Tibial nerve (tissue), 3 donors: Measurements from ENCODE around the gene AVEN.

Source experiments
- POLR2A ChIP-seq, 2 donors: fragments of 450-650 bp; IDR thresholded peaks; one replicate each; pipeline ENCODE4 v1.6.1; 2017; ENCODE audit warnings: antibody characterized with exemption in 2 of 2, mild to moderate bottlenecking in 2 of 2, moderate library complexity in 2 of 2
- TF ChIP-seq, protein P1 (sequence below), 5 experiments: fragments of 200-600 bp in 3 of 5; fragments of 450-650 bp in 2 of 5; sonication (generic) in 3 of 5; IDR thresholded peaks; one replicate each; pipeline ENCODE4 v1.5.1; 2016 to 2019; ENCODE audit warnings: antibody characterized with exemption in 5 of 5, mild to moderate bottlenecking in 3 of 5, moderate library complexity in 2 of 5

DNA sequence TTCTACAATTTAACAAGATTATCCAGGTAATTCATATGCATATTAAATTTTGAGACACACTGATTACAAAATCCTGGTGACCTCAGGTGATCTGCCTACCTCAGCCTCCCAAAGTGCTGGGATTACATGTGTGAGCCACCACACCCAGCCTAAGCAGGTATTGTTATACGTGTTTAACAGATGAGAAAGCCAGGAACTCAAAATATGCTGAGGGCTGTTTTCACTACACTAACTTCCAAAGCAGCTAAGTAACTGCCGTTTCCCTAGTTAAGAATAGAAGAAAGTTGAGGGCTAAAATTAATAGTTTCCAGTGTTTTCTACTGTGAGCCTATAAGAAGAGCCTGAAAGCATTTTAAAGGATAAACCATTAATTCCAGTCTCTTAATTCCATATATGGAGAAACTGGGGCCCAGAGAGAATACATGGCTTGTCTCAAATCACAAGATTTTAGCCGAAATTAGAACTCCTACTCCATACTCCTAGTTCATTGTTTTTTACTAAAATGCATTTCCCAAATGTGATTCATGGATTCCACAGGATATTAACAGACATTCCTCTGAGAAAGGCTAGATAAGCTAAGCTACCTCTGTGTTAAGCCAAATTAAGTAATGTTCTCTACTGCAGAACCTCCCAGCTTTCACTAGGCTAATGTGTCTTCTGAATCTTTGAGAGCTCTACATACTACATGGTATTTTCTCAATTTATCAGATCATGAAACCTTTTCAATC lies 17.0 kb upstream of the AVEN start:
- TF ChIP-seq, protein P1, sequence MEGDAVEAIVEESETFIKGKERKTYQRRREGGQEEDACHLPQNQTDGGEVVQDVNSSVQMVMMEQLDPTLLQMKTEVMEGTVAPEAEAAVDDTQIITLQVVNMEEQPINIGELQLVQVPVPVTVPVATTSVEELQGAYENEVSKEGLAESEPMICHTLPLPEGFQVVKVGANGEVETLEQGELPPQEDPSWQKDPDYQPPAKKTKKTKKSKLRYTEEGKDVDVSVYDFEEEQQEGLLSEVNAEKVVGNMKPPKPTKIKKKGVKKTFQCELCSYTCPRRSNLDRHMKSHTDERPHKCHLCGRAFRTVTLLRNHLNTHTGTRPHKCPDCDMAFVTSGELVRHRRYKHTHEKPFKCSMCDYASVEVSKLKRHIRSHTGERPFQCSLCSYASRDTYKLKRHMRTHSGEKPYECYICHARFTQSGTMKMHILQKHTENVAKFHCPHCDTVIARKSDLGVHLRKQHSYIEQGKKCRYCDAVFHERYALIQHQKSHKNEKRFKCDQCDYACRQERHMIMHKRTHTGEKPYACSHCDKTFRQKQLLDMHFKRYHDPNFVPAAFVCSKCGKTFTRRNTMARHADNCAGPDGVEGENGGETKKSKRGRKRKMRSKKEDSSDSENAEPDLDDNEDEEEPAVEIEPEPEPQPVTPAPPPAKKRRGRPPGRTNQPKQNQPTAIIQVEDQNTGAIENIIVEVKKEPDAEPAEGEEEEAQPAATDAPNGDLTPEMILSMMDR (IDR thresholded peaks at IDR 0.05), result no peak
- TF ChIP-seq POLR2A (IDR thresholded peaks at IDR 0.05), result no peak
